ENCODE results near the gene EPOP. TPM values are rescaled to one million over a fixed set of nuclear protein-coding genes. Genes with fewer than 3 reads are reported as not detected.

EPOP gene
- total and polyA plus RNA-seq, 5 donors from 2014 or later, result 0.13 to 0.59 TPM; not detected in 3

DNA sequence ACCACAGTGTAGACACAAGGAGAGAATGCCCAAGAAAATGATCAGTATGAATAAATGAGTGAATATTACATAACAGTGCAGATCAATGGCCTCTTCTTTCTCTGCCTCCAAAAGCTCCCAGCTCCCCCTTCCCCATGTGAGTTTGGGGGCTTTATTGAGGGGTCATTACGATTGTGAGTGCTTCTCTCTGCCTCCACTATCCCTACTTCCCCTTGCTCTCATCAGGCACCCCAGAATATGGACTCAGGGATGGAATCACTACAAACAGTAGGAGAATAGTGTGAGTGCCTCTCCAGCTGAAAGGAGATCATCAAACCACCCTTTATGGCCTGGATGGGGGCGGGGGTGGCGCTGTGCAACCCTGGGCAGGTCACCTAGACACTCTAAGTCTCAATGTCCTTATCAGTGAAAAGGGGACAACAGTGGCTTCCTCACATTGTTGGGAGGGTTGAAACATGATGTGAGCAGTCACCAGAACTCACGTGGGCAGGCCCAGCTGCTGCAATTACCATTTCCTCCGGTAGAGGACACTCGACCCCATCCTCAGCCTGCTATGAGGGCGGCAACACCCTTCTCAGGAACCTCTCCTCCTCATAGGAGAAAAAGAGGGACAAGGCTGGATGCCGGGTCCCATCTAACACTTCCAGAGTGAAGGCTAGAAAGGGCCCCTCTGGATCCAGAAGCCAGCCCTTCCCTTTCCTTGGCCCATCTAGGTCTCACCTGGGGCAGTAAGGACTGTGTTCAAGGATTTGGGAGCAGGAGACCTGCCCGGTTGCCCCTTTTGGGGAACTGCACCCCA, 2.1 kb upstream of the EPOP start:
- H3K27me3 ChIP-seq (ENCODE audit: control insufficient read depth, insufficient read depth, low read length), result no peaks in the 10 kb centered on the region
- no peak overlapping the region for H3K27ac ChIP-seq (ENCODE audit: insufficient read depth, low read length, poor library complexity, severe bottlenecking)
- no peaks in the 10 kb centered on the region for H3K9me3 ChIP-seq (ENCODE audit: control insufficient read depth in 2 of 2, low read length in 2 of 2)
- Mint-ChIP-seq H3K9me3 (peaks cover 0 to 2% (median 0%) of the 10 kb centered on the region in 7 donors), H3K36me3 (no peaks in the 10 kb centered on the region), H3K27me3 (peaks cover 34% of the 10 kb centered on the region), H3K4me3 (peak overlapping the region in 1 of 4 donors; percentile 83), H3K27ac (no peak overlapping the region), H3K4me1 (peaks cover 11 to 22% (median 16%) of the 10 kb centered on the region in 4 donors)
- no peaks in the 10 kb centered on the region for H3K36me3 ChIP-seq (ENCODE audit: control insufficient read depth, insufficient read depth, low read length)
- DNase-seq (peak; percentile 56 to 85 (median 76)), ATAC-seq (ENCODE audit: low read depth in 2 of 2) (peak; percentile 67 to 68)
- H3K4me1 ChIP-seq (ENCODE audit: control insufficient read depth, insufficient read depth, low read length, poor library complexity, severe bottlenecking), result peaks cover 19% of the 10 kb centered on the region
- H3K4me3 ChIP-seq (ENCODE audit: low read depth, low read length), result no peak overlapping the region

DNA sequence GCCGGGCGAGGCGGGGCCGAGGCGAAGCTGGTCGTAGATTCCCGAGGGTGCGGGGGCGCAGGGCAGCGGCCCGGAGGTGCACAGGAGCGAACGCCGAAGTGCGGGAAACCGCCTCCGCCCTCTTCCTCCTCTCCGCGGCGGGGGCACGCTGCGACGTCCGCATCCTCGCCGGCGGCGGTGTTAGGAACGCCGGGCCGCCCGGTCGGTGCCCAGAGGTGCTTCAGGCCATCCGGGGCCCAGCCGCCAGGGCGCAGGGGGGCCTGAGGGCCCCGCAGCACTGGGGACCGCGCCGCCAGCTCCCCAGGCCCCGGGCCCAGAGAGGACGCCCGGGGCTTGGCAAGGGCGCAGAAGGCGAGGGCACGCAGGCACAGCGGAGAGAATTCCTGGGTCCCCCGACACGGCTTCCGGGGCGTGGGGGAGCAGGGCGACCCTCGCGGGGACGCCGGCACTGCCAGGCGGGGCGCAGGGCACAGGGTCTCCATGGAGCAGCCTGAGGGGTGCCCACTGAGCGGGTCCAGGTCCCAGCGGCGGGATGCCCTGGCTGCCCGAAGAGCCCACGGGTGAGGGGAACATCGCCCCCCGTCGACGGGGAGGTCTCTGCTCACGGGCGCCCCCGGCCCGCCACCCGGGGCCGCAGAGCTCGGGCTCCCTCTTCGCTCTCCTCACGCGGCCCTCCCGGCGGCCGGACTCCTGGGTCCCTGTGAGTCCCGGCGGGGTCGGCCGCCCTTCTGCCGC, 576 bp downstream of the EPOP start:
- Histone ChIP-seq H3K27me3 (ENCODE audit: control insufficient read depth, insufficient read depth, low read length) (peaks cover 2% of the 10 kb centered on the region), H3K4me3 (ENCODE audit: low read depth, low read length) (no peak overlapping the region), H3K36me3 (ENCODE audit: control insufficient read depth, insufficient read depth, low read length) (no peaks in the 10 kb centered on the region), H3K9me3 (ENCODE audit: control insufficient read depth in 2 of 2, low read length in 2 of 2) (no peaks in the 10 kb centered on the region), H3K4me1 (ENCODE audit: control insufficient read depth, insufficient read depth, low read length, poor library complexity, severe bottlenecking) (peaks cover 19% of the 10 kb centered on the region), H3K27ac (ENCODE audit: insufficient read depth, low read length, poor library complexity, severe bottlenecking) (no peak overlapping the region)
- peaks cover 11 to 27% (median 16%) of the 10 kb centered on the region in 4 donors for H3K4me1 Mint-ChIP-seq
- H3K36me3 Mint-ChIP-seq, result no peaks in the 10 kb centered on the region
- peak overlapping the region in 1 of 4 donors; percentile 21 for H3K4me3 Mint-ChIP-seq
- H3K27me3 Mint-ChIP-seq, result peaks cover 56% of the 10 kb centered on the region
- peak in 2 of 3 donors; percentile 32 to 37 for DNase-seq
- peaks cover 0 to 2% (median 0%) of the 10 kb centered on the region in 7 donors for H3K9me3 Mint-ChIP-seq
- no peak for ATAC-seq (ENCODE audit: low read depth in 2 of 2)
- H3K27ac Mint-ChIP-seq, result no peak overlapping the region

DNA sequence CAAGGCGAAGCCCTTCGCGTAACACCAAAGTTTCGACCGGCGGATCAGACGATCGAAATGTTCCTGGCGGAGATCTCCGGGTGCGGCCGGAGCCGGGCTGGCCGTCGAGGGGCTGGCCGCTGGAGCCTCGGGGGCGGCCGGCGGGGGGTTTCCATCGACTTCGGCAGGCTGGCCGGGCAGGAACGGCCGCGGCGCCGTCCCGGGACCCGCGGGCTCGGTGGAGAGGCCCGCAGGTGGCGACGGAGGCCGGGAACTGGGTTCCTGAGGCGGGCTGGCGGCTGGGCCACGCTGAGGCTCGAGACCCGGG, 1.1 kb downstream of the EPOP start:
- Histone ChIP-seq H3K4me3 (ENCODE audit: low read depth, low read length) (no peak overlapping the region), H3K36me3 (ENCODE audit: control insufficient read depth, insufficient read depth, low read length) (no peaks in the 10 kb centered on the region), H3K27me3 (ENCODE audit: control insufficient read depth, insufficient read depth, low read length) (peaks cover 2% of the 10 kb centered on the region), H3K4me1 (ENCODE audit: control insufficient read depth, insufficient read depth, low read length, poor library complexity, severe bottlenecking) (peaks cover 19% of the 10 kb centered on the region), H3K9me3 (ENCODE audit: control insufficient read depth in 2 of 2, low read length in 2 of 2) (no peaks in the 10 kb centered on the region), H3K27ac (ENCODE audit: insufficient read depth, low read length, poor library complexity, severe bottlenecking) (no peak overlapping the region)
- DNase-seq (no peak), ATAC-seq (ENCODE audit: low read depth in 2 of 2) (no peak)
- H3K4me1 Mint-ChIP-seq, result peaks cover 11 to 27% (median 18%) of the 10 kb centered on the region in 4 donors
- H3K9me3 Mint-ChIP-seq, result peaks cover 0 to 2% (median 0%) of the 10 kb centered on the region in 7 donors
- no peak overlapping the region for H3K4me3 Mint-ChIP-seq
- no peak overlapping the region for H3K27ac Mint-ChIP-seq
- H3K27me3 Mint-ChIP-seq, result peaks cover 61% of the 10 kb centered on the region
- H3K36me3 Mint-ChIP-seq, result no peaks in the 10 kb centered on the region

DNA sequence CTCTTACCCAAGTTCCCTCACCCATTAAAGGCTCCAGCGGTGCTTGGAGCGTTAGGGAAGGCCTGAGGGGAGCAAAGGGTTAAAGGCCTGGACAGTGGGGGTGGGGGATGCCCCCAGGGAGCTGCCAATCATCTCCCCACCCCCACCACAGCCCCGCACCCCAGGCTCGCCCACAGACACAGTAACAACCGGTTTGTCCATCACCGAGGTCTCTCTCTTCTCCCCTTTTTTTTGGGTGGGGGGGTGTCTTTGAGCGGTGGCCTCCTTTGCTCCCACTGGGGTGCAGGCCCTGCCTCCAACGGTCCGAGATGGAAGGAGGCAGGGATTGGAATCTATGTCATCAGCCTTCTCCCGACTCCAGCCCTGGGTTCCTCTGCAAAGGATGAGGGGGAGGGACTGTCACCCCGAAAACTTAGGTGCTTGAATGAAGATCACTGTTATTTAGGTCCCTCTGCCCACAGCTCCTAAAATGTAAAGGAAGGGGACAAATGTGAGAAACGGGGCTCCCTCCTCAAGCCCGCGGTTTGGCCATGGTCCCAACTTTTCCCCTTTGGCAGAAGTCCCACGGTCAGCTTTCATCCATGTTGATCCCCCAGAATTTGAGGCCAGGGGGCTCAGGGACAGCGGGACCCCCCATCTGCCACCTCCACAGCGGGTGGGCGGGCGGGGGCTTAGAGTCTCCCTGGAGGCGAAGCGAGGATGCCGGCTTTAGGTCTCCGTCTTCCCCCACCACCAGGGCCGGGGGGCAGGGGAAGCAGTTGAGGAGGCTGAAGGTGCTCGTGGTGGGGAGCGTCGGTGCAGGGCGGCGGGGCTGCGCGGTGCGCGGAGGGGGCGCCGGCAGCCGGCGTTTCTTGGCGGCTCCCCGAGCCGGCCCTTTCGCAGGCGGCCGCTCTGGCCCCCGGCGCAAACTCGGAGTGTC, 1.7 kb downstream of the EPOP start:
- no peak for ATAC-seq (ENCODE audit: low read depth in 2 of 2)
- Mint-ChIP-seq H3K4me1 (peaks cover 11 to 27% (median 18%) of the 10 kb centered on the region in 4 donors), H3K27me3 (peaks cover 67% of the 10 kb centered on the region), H3K27ac (no peak overlapping the region), H3K9me3 (peaks cover 0 to 5% (median 0%) of the 10 kb centered on the region in 7 donors), H3K4me3 (peak overlapping the region; percentile 38 to 79 (median 64)), H3K36me3 (no peaks in the 10 kb centered on the region)
- H3K4me3 ChIP-seq (ENCODE audit: low read depth, low read length), result no peak overlapping the region
- DNase-seq, result no peak
- H3K27me3 ChIP-seq (ENCODE audit: control insufficient read depth, insufficient read depth, low read length), result peaks cover 2% of the 10 kb centered on the region
- H3K36me3 ChIP-seq (ENCODE audit: control insufficient read depth, insufficient read depth, low read length), result no peaks in the 10 kb centered on the region
- H3K9me3 ChIP-seq (ENCODE audit: control insufficient read depth in 2 of 2, low read length in 2 of 2), result no peaks in the 10 kb centered on the region
- H3K27ac ChIP-seq (ENCODE audit: insufficient read depth, low read length, poor library complexity, severe bottlenecking), result no peak overlapping the region
- peaks cover 19% of the 10 kb centered on the region for H3K4me1 ChIP-seq (ENCODE audit: control insufficient read depth, insufficient read depth, low read length, poor library complexity, severe bottlenecking)

DNA sequence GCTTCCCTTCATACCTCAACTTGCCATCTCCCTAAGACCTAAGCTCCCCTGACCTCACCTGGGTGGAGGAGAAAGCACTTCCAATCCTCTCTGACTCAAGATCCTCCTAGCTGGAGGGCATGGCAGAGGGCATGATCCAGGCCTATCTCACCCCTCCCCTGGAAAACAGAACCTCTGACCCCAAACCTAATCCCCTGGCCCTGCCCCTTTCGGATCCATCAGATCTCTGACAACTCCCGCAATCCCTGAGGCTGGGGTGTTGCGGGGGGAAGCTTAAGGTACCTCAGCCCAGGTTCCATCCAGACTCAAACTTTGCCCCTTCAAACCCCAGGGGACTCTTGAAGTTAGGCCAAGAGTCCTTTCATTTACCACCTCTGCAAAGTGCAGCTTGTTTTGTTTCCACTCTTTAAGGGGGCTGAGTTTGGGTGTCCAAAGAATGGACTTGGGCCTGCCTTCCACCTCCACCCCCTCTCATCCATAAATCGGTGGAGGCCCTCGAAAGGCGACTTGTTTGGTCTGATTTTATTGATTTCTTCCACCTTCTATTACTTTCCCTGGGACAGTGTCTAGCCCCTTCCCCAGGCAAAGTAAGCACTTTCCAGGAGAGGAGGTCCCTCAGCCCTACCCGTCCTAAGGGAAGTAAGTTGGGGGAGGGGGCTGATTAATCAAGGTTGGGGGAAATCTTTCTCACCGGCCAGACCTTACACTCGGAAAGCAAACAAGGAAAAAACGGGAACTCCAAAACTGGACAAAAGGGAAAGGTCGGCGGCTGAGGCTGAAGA, 2.6 kb downstream of the EPOP start:
- peak overlapping the region in 3 of 4 donors; percentile 4 to 79 (median 60) for H3K4me3 Mint-ChIP-seq
- H3K27me3 ChIP-seq (ENCODE audit: control insufficient read depth, insufficient read depth, low read length), result peaks cover 2% of the 10 kb centered on the region
- H3K27ac Mint-ChIP-seq, result no peak overlapping the region

DNA sequence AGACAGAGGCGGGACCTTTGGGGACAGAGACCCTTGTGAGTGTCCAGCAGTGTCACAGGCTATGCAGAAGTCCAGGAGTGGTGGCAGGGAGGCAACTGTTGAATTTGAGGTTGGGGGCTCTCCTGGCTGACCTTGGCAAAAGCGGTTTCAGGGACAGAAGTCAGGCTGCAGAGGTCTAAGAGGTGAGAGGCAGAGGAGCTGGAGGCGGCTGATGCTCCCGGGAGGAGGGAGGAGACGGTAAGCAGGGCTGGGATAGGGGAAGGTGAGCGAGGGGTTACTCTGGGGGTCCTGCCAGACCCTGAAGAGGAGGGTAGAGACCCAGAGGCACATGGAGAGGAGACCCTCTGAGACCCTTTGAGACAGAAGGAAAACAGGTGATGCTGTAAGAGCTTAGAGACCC, 5.2 kb downstream of the EPOP start:
- no peaks in the 10 kb centered on the region for H3K36me3 Mint-ChIP-seq
- Histone ChIP-seq H3K4me1 (ENCODE audit: control insufficient read depth, insufficient read depth, low read length, poor library complexity, severe bottlenecking) (peaks cover 11% of the 10 kb centered on the region), H3K27me3 (ENCODE audit: control insufficient read depth, insufficient read depth, low read length) (peaks cover 3% of the 10 kb centered on the region), H3K27ac (ENCODE audit: insufficient read depth, low read length, poor library complexity, severe bottlenecking) (no peak overlapping the region), H3K9me3 (ENCODE audit: control insufficient read depth in 2 of 2, low read length in 2 of 2) (no peaks in the 10 kb centered on the region), H3K36me3 (ENCODE audit: control insufficient read depth, insufficient read depth, low read length) (no peaks in the 10 kb centered on the region), H3K4me3 (ENCODE audit: low read depth, low read length) (no peak overlapping the region)
- ATAC-seq (ENCODE audit: low read depth in 2 of 2) (no peak), DNase-seq (no peak)
- H3K4me1 Mint-ChIP-seq, result peaks cover 0 to 11% (median 2%) of the 10 kb centered on the region in 4 donors
- H3K27ac Mint-ChIP-seq, result no peak overlapping the region
- H3K4me3 Mint-ChIP-seq, result peak overlapping the region in 1 of 4 donors; percentile 48
- peaks cover 69% of the 10 kb centered on the region for H3K27me3 Mint-ChIP-seq
- peaks cover 0 to 5% (median 0%) of the 10 kb centered on the region in 7 donors for H3K9me3 Mint-ChIP-seq

More for the DNA sequence above, 2.6 kb downstream of the EPOP start:
- H3K27ac ChIP-seq (ENCODE audit: insufficient read depth, low read length, poor library complexity, severe bottlenecking), result no peak overlapping the region
- Mint-ChIP-seq H3K27me3 (peaks cover 71% of the 10 kb centered on the region), H3K36me3 (no peaks in the 10 kb centered on the region), H3K9me3 (peaks cover 0 to 5% (median 0%) of the 10 kb centered on the region in 7 donors), H3K4me1 (peaks cover 11 to 27% (median 16%) of the 10 kb centered on the region in 4 donors)
- H3K4me3 ChIP-seq (ENCODE audit: low read depth, low read length), result no peak overlapping the region
- DNase-seq, result no peak
- H3K36me3 ChIP-seq (ENCODE audit: control insufficient read depth, insufficient read depth, low read length), result no peaks in the 10 kb centered on the region
- H3K9me3 ChIP-seq (ENCODE audit: control insufficient read depth in 2 of 2, low read length in 2 of 2), result no peaks in the 10 kb centered on the region
- H3K4me1 ChIP-seq (ENCODE audit: control insufficient read depth, insufficient read depth, low read length, poor library complexity, severe bottlenecking), result peaks cover 19% of the 10 kb centered on the region
- ATAC-seq (ENCODE audit: low read depth in 2 of 2), result no peak

DNA sequence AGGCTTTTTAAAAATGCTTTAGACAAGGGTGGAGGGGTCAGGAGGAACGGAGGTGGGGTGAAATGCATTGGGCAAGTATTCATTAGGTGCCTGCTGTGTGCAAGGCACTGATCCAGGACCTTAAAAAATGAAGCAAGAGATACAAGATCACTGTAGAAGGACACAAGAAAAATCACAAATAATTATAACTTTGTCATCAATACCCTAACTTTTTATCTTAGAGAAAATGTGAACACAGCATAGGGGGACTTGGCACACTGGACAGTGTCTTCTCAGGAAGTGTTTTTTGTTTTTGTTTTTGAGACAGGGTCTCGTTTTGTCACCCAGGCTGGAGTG, 7.0 kb downstream of the EPOP start:
- Mint-ChIP-seq H3K36me3 (no peaks in the 10 kb centered on the region), H3K4me3 (no peak overlapping the region), H3K4me1 (peaks cover 0 to 8% (median 2%) of the 10 kb centered on the region in 4 donors), H3K27ac (no peak overlapping the region), H3K27me3 (peaks cover 69% of the 10 kb centered on the region), H3K9me3 (peaks cover 0 to 5% (median 0%) of the 10 kb centered on the region in 7 donors)
- ATAC-seq (ENCODE audit: low read depth in 2 of 2), result no peak
- Histone ChIP-seq H3K27ac (ENCODE audit: insufficient read depth, low read length, poor library complexity, severe bottlenecking) (no peak overlapping the region), H3K36me3 (ENCODE audit: control insufficient read depth, insufficient read depth, low read length) (no peaks in the 10 kb centered on the region), H3K9me3 (ENCODE audit: control insufficient read depth in 2 of 2, low read length in 2 of 2) (no peaks in the 10 kb centered on the region), H3K4me1 (ENCODE audit: control insufficient read depth, insufficient read depth, low read length, poor library complexity, severe bottlenecking) (no peaks in the 10 kb centered on the region), H3K27me3 (ENCODE audit: control insufficient read depth, insufficient read depth, low read length) (peaks cover 4% of the 10 kb centered on the region), H3K4me3 (ENCODE audit: low read depth, low read length) (no peak overlapping the region)
- no peak for DNase-seq

Measured in CD4-positive, CD25-positive, alpha-beta regulatory T cell (primary cell).